K562 (cell line): ENCODE data around the gene ACBD3. TPM values are rescaled to one million over a fixed set of nuclear protein-coding genes. Genes with fewer than 3 reads are reported as not detected.

ENCODE experiments used
- C11orf30 ChIP-seq: fragments of 450-650 bp; IDR thresholded peaks from 2 replicates; pipeline ENCODE4 v1.6.1; 2016; ENCODE audit warnings: low read depth, mild to moderate bottlenecking
- CBFB ChIP-seq: sonication (generic); formaldehyde crosslinking; IDR thresholded peaks from 2 replicates; pipeline ENCODE4 v1.4.0; 2020; ENCODE audit warnings: mild to moderate bottlenecking, missing genetic modification reagents
- CBX1 ChIP-seq: sonication (generic); IDR thresholded peaks from 2 replicates; pipeline ENCODE4 v1.6.1; 2016; ENCODE audit warnings: antibody characterized with exemption, low read depth, mild to moderate bottlenecking
- CBX8 ChIP-seq: fragments of 200-600 bp; sonication (generic); IDR thresholded peaks from 2 replicates; pipeline ENCODE4 v1.6.1; 2012; ENCODE audit warnings: borderline replicate concordance, mixed run types, low read depth, mild to moderate bottlenecking, moderate library complexity, mixed read lengths, low read length, control low read depth, inconsistent platforms; ENCODE audit not compliant: poor library complexity, severe bottlenecking; ENCODE audit errors: extremely low read depth
- COPS2 ChIP-seq: fragments of 450-650 bp; conservative IDR thresholded peaks from 2 replicates; pipeline ENCODE4 v1.6.1; 2016; ENCODE audit warnings: mild to moderate bottlenecking, moderate library complexity
- CSDE1 ChIP-seq, 2 experiments: fragments of 450-650 bp; IDR thresholded peaks; 2 replicates each; pipeline ENCODE4 v1.6.1; 2016; ENCODE audit warnings: mild to moderate bottlenecking in 1 of 2
- ESRRA ChIP-seq: fragments of 450-650 bp; IDR thresholded peaks from 2 replicates; pipeline ENCODE4 v1.6.1; 2014; ENCODE audit warnings: low read depth, mild to moderate bottlenecking, moderate library complexity, borderline replicate concordance
- EWSR1 ChIP-seq: fragments of 450-650 bp; IDR thresholded peaks from 2 replicates; pipeline ENCODE4 v1.6.1; 2018; ENCODE audit warnings: borderline replicate concordance, mild to moderate bottlenecking, low read depth, moderate library complexity; ENCODE audit not compliant: partially characterized antibody
- EZH2 ChIP-seq: IDR thresholded peaks from 2 replicates; pipeline ENCODE4 v1.6.1; 2012; ENCODE audit warnings: low read depth, mild to moderate bottlenecking, inconsistent platforms, low read length, borderline replicate concordance
- FOXA1 ChIP-seq: fragments of 450-650 bp; IDR thresholded peaks from 2 replicates; pipeline ENCODE4 v1.6.1; 2016; ENCODE audit warnings: mild to moderate bottlenecking, borderline replicate concordance
- GATA2 ChIP-seq: sonication (generic); formaldehyde crosslinking; IDR thresholded peaks from 2 replicates; pipeline ENCODE4 v1.4.0; 2020; ENCODE audit warnings: mild to moderate bottlenecking, missing genetic modification reagents
- HDAC2 ChIP-seq: fragments of 450-650 bp; IDR thresholded peaks from 2 replicates; pipeline ENCODE4 v1.6.1; 2016; ENCODE audit warnings: mild to moderate bottlenecking
- HIVEP1 ChIP-seq: fragments of 250-450 bp; sonication (Bioruptor Pico); IDR thresholded peaks from 2 replicates; pipeline ENCODE4 v1.4.0; 2020; ENCODE audit warnings: mild to moderate bottlenecking
- HMGN3 ChIP-seq: IDR thresholded peaks from 2 replicates; pipeline ENCODE4 v1.6.1; 2011; ENCODE audit warnings: borderline replicate concordance, low read depth, mild to moderate bottlenecking, mixed read lengths, low read length; ENCODE audit not compliant: insufficient read length; ENCODE audit errors: extremely low read depth
- MAFK ChIP-seq: IDR thresholded peaks from 2 replicates; pipeline ENCODE4 v1.6.1; 2011; ENCODE audit warnings: low read length, improper control_type of control experiment
- PHF21A ChIP-seq: fragments of 450-650 bp; IDR thresholded peaks from 2 replicates; pipeline ENCODE4 v1.6.1; 2017; ENCODE audit warnings: low read depth, borderline replicate concordance
- PRPF4 ChIP-seq: fragments of 200-400 bp; formaldehyde crosslinking; IDR thresholded peaks from one replicate; pipeline ENCODE4 v1.6.1; 2017; ENCODE audit warnings: low read length, low read depth, mild to moderate bottlenecking; ENCODE audit not compliant: insufficient read depth, poor library complexity, severe bottlenecking
- PTRF ChIP-seq: fragments of 450-650 bp; IDR thresholded peaks from 2 replicates; pipeline ENCODE4 v1.6.1; 2016; ENCODE audit warnings: mild to moderate bottlenecking, missing genetic modification characterization, missing compliant biosample characterization
- RB1 ChIP-seq: fragments of 450-650 bp; IDR thresholded peaks from 2 replicates; pipeline ENCODE4 v1.6.1; 2017; ENCODE audit warnings: low read depth, mild to moderate bottlenecking
- SIX5 ChIP-seq, 2 experiments: IDR thresholded peaks; 2 replicates each; pipeline ENCODE4 v1.6.1; 2011; ENCODE audit warnings: low read length in 2 of 2, borderline replicate concordance in 1 of 2, low read depth in 1 of 2, mild to moderate bottlenecking in 1 of 2, moderate library complexity in 1 of 2; ENCODE audit not compliant: insufficient read depth in 1 of 2
- SLC30A9 ChIP-seq: fragments of 250-450 bp; sonication (Bioruptor Pico); IDR thresholded peaks from 2 replicates; pipeline ENCODE4 v1.8.0; 2022; ENCODE audit warnings: mild to moderate bottlenecking, moderate library complexity
- SRSF1 ChIP-seq: fragments of 200-400 bp; formaldehyde crosslinking; IDR thresholded peaks from 2 replicates; pipeline ENCODE4 v1.6.1; 2017; ENCODE audit warnings: mild to moderate bottlenecking, low read depth, low read length, moderate library complexity
- STAG1 ChIP-seq: sonication (generic); formaldehyde crosslinking; IDR thresholded peaks from 2 replicates; pipeline ENCODE4 v1.5.0; 2020; ENCODE audit warnings: missing genetic modification reagents, borderline replicate concordance
- ZNF696 ChIP-seq: fragments of 250-450 bp; sonication (Bioruptor Pico); conservative IDR thresholded peaks from 2 replicates; pipeline ENCODE4 v1.4.0; 2020; ENCODE audit warnings: mild to moderate bottlenecking, moderate library complexity
- polyA plus RNA-seq, 8 experiments: library from polyadenylated mRNA; depleted of rRNA in 4 of 8; stranded (reverse) in 5 of 8; unstranded in 3 of 8; fragments of >200 nt; fragmentation: Nextera tagmentation in 2 of 8; fragmentation: Illumina TruSeq in 1 of 8; extraction: Ambion mirVana in 2 of 8; extraction: Trizol in 1 of 8; gene quantifications; 2 replicates each; pipeline versions ENCODE4 v1.2.1 to v1.2.3, GENCODE V29; 2011 to 2014; ENCODE audit warnings: inconsistent platforms in 1 of 8, missing spikeins in 1 of 8
- total RNA-seq, 7 experiments: library from RNA; depleted of rRNA in 6 of 7; stranded (reverse); fragments of >200 nt in 6 of 7; fragmentation: Illumina TruSeq in 2 of 7; extraction: Trizol in 2 of 7; gene quantifications; 2 replicates each; pipeline versions ENCODE4 v1.2.1 to v1.2.3, GENCODE V29; 2011 to 2021; ENCODE audit warnings: low replicate concordance in 1 of 7
- TF ChIP-seq, protein P1 (sequence below): fragments of 250-450 bp; sonication (Bioruptor Pico); IDR thresholded peaks from 2 replicates; pipeline ENCODE4 v1.8.0; 2022; ENCODE audit warnings: inconsistent platforms, mild to moderate bottlenecking, moderate library complexity, borderline replicate concordance
- TF ChIP-seq, protein P2 (sequence below): sonication (generic); formaldehyde crosslinking; IDR thresholded peaks from 2 replicates; pipeline ENCODE4 v1.8.0; 2022; ENCODE audit warnings: missing genetic modification reagents, mild to moderate bottlenecking, moderate library complexity, borderline replicate concordance

Gene ACBD3
- total and polyA plus RNA-seq, 9 of the 15 experiments (the other 6 are each of a cell fraction or from before 2014, with no cell fraction given): 11.1 to 36.7 (median 26.9) TPM

DNA sequence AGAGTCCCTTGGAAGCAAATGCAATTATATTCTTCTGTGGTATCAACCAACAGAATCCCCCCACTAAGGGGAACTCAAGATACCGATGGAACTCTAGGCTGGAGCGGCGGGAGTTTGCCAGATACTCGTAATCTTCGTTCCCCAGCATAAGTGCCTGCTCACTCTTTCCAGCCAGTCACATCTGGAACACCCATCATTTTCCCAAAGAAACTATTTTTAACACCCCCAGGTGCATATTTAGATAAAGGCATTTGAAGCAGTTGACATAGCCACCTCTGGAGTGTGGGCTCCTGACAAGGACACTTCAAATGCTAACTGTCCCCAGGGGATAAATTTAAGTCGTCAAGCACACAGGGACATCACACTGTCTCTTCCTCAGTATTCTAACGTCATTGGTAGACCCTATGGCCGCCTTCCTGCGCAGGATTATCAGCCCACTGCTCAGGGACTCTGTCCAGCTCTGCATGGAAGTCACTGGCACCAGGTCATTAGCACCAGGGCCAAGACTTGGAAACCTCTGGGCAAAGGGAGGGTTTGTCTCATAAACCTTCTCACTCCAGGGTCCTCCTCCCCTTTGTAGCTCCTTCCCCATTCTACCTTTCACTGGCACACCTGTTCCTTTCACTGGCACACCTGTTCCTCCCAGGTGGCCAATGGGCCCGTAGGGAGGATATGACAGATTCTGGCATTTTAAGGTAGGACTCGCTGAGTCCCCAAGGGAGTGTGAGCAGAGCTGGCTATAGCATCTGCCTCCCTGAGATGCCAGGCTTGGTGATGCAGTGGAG is 75.3 kb downstream of the ACBD3 start (continued):
- TF ChIP-seq EWSR1 (no peak), CSDE1 (IDR thresholded peaks at IDR 0.05) (no peak), HMGN3 (no peak), PTRF (tag) (no peak), PHF21A (no peak), C11orf30 (no peak), HIVEP1 (CRISPR knock-in tag) (no peak), SIX5 (IDR thresholded peaks at IDR 0.05; ENCODE audit: borderline replicate concordance in 1 of 2, insufficient read depth in 1 of 2, low read depth in 1 of 2, low read length in 2 of 2) (no peak), FOXA1 (no peak), ZNF696 (CRISPR knock-in tag) (no peak), MAFK (peak; percentile 49; the same call in 1 of the 2 replicates), EZH2 (no peak), GATA2 (CRISPR knock-in tag) (peak; percentile 89), CBX1 (no peak), SRSF1 (no peak), PRPF4 (no peak), CBFB (CRISPR knock-in tag) (no peak), ESRRA (peak; percentile 43; the same call in 1 of the 2 replicates), COPS2 (no peak), HDAC2 (peak; percentile 94), CBX8 (no peak), SLC30A9 (CRISPR knock-in tag) (no peak), STAG1 (CRISPR knock-in tag) (no peak), RB1 (peak; percentile 39; the same call in 1 of the 2 replicates)
- TF ChIP-seq, protein P1, sequence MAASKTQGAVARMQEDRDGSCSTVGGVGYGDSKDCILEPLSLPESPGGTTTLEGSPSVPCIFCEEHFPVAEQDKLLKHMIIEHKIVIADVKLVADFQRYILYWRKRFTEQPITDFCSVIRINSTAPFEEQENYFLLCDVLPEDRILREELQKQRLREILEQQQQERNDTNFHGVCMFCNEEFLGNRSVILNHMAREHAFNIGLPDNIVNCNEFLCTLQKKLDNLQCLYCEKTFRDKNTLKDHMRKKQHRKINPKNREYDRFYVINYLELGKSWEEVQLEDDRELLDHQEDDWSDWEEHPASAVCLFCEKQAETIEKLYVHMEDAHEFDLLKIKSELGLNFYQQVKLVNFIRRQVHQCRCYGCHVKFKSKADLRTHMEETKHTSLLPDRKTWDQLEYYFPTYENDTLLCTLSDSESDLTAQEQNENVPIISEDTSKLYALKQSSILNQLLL (CRISPR knock-in tag): no peak
- TF ChIP-seq, protein P2, sequence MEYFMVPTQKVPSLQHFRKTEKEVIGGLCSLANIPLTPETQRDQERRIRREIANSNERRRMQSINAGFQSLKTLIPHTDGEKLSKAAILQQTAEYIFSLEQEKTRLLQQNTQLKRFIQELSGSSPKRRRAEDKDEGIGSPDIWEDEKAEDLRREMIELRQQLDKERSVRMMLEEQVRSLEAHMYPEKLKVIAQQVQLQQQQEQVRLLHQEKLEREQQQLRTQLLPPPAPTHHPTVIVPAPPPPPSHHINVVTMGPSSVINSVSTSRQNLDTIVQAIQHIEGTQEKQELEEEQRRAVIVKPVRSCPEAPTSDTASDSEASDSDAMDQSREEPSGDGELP: 0 out of 2 replicates have a peak, but pooled peaks have one; percentile 6
